ENCODE data around the gene KRTAP12-4. TPM values are rescaled to one million over a fixed set of nuclear protein-coding genes. Genes with fewer than 3 reads are reported as not detected.

The KRTAP12-4 gene
- total RNA-seq, 1 donor from 2014 or later = not detected

DNA sequence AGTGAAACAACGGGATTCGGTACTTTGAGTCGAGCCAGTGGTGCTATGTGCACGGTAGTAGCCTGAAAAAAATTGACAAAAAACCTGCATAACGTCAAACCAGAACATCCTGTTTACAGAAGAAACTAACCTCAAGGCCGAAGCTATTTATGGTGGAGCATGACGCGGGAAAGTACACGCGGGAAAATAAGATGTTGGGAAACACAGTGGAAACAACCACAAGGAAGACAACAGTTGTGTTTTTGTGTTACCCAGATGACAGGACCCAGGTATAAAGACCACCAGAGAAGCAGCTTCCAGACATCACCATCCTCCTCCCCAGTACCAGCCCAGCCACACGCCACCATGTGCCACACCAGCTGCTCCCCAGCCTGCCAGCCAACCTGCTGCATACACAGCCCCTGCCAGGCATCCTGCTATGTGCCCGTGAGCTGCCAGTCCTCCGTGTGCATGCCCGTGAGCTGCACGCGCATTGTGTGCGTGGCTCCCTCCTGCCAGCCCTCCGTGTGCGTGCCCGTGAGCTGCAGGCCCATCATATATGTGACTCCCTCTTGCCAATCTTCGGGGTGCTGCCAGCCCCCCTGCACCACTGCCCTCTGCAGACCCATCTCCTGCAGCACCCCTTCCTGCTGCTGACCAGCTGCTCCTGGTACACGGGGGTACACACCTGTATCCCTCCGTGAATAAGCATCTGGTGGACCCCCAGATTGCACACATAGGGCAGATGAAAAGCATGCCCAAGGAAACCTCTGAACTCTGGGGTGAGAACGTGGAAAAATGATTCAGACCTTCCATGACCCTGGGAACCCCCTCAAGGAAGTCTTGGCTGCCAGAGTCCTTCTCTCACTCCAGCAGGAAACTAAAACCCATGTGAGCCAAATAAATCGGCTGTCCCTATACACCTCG is 3.4 kb upstream of the KRTAP12-4 start, which contains the start of gene KRTAP12-3:
Gene KRTAP12-3, plus strand, starts transcription at position 298 of the 906 bp plus-strand sequence. Its CDS starts 48 bp downstream, at position 346.
- Histone ChIP-seq H3K27me3 (ENCODE audit: insufficient read depth, low read length) (no peaks in the 10 kb centered on the region), H4K20me1 (ENCODE audit: insufficient read depth, low read length) (no peaks in the 10 kb centered on the region), H3K36me3 (ENCODE audit: insufficient read depth, low read length) (no peaks in the 10 kb centered on the region), H3K27ac (ENCODE audit: low read depth, low read length) (no peak within 1 kb of the TSS), H3K79me2 (ENCODE audit: insufficient read depth, low read length) (no peaks in the 10 kb centered on the region), H3K4me1 (ENCODE audit: insufficient read depth, low read length) (no peaks in the 10 kb centered on the region), H3K9ac (ENCODE audit: low read length) (no peak within 1 kb of the TSS), H3K4me3 (ENCODE audit: insufficient read depth, low read depth, low read length) (no peak within 1 kb of the TSS), H3K4me2 (ENCODE audit: low read length) (no peak within 1 kb of the TSS), H3K9me3 (ENCODE audit: insufficient read depth, low read depth, low read length) (no peaks in the 10 kb centered on the region), H2AFZ (ENCODE audit: low read depth, low read length) (no peak within 1 kb of the TSS)
- H3K36me3 Mint-ChIP-seq (ENCODE audit: low read depth, unreplicated experiment) = peaks cover 2% of the 10 kb centered on the region
- H3K27ac Mint-ChIP-seq (ENCODE audit: unreplicated experiment) = no peak within 1 kb of the TSS
- FAIRE-seq (no peak), DNase-seq (ENCODE audit: low read depth) (no peak)
- peaks cover 7% of the 10 kb centered on the region for H3K4me1 Mint-ChIP-seq (ENCODE audit: low read depth, unreplicated experiment)
- peaks cover 30% of the 10 kb centered on the region for H3K27me3 Mint-ChIP-seq (ENCODE audit: low read depth, unreplicated experiment)
- TF ChIP-seq, protein P1, sequence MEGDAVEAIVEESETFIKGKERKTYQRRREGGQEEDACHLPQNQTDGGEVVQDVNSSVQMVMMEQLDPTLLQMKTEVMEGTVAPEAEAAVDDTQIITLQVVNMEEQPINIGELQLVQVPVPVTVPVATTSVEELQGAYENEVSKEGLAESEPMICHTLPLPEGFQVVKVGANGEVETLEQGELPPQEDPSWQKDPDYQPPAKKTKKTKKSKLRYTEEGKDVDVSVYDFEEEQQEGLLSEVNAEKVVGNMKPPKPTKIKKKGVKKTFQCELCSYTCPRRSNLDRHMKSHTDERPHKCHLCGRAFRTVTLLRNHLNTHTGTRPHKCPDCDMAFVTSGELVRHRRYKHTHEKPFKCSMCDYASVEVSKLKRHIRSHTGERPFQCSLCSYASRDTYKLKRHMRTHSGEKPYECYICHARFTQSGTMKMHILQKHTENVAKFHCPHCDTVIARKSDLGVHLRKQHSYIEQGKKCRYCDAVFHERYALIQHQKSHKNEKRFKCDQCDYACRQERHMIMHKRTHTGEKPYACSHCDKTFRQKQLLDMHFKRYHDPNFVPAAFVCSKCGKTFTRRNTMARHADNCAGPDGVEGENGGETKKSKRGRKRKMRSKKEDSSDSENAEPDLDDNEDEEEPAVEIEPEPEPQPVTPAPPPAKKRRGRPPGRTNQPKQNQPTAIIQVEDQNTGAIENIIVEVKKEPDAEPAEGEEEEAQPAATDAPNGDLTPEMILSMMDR (IDR thresholded peaks at IDR 0.05; ENCODE audit: insufficient read depth, low read depth, low read length) = no peak
- TF ChIP-seq EZH2 (IDR thresholded peaks at IDR 0.05; ENCODE audit: insufficient read depth, low read length) = no peak
- peak within 1 kb of the TSS; percentile 40 for H3K4me3 Mint-ChIP-seq (ENCODE audit: unreplicated experiment)
- H3K9me3 Mint-ChIP-seq (ENCODE audit: unreplicated experiment) = peaks cover 31% of the 10 kb centered on the region

DNA sequence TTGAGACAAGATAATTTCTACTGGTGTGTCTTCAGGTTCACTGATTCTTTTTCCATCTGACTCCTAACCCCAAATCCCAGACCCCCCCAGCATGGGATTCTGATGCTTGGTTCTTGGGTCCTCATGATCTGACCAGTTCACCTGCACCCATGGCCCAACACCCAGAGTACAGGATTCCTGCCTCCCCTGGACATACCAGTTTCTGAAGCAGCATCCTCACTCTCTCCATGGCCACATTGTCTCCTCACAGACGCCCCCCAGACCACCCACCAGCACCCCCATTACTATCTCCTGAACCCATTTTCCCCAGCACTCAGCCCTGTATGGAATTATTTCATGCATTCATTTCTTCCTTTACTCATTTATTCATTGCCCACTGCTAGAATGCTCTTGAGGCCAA is 2.4 kb upstream of the KRTAP12-4 start:
- Histone ChIP-seq H2AFZ (ENCODE audit: low read depth, low read length) (no peak overlapping the region), H3K4me2 (ENCODE audit: low read length) (no peak overlapping the region), H3K27me3 (ENCODE audit: insufficient read depth, low read length) (no peaks in the 10 kb centered on the region), H4K20me1 (ENCODE audit: insufficient read depth, low read length) (no peaks in the 10 kb centered on the region), H3K9ac (ENCODE audit: low read length) (no peak overlapping the region), H3K4me3 (ENCODE audit: insufficient read depth, low read depth, low read length) (no peak overlapping the region), H3K36me3 (ENCODE audit: insufficient read depth, low read length) (no peaks in the 10 kb centered on the region), H3K27ac (ENCODE audit: low read depth, low read length) (no peak overlapping the region), H3K4me1 (ENCODE audit: insufficient read depth, low read length) (no peaks in the 10 kb centered on the region), H3K79me2 (ENCODE audit: insufficient read depth, low read length) (no peaks in the 10 kb centered on the region), H3K9me3 (ENCODE audit: insufficient read depth, low read depth, low read length) (no peaks in the 10 kb centered on the region)
- no peak for DNase-seq (ENCODE audit: low read depth)
- no peak overlapping the region for H3K27ac Mint-ChIP-seq (ENCODE audit: unreplicated experiment)
- peaks cover 7% of the 10 kb centered on the region for H3K4me1 Mint-ChIP-seq (ENCODE audit: low read depth, unreplicated experiment)
- no peak for FAIRE-seq
- peaks cover 29% of the 10 kb centered on the region for H3K9me3 Mint-ChIP-seq (ENCODE audit: unreplicated experiment)
- peaks cover 2% of the 10 kb centered on the region for H3K36me3 Mint-ChIP-seq (ENCODE audit: low read depth, unreplicated experiment)
- H3K27me3 Mint-ChIP-seq (ENCODE audit: low read depth, unreplicated experiment) = peaks cover 30% of the 10 kb centered on the region
- TF ChIP-seq, protein P1 (IDR thresholded peaks at IDR 0.05; ENCODE audit: insufficient read depth, low read depth, low read length) = no peak
- TF ChIP-seq EZH2 (IDR thresholded peaks at IDR 0.05; ENCODE audit: insufficient read depth, low read length) = no peak
- H3K4me3 Mint-ChIP-seq (ENCODE audit: unreplicated experiment) = no peak overlapping the region
